HCT116 (cell line): ENCODE measurements around the gene CFAP58. TPM values are rescaled to one million over a fixed set of nuclear protein-coding genes. Genes with fewer than 3 reads are reported as not detected.

Experiments
- ATAC-seq: fragments of 200-7000 bp; cut with Tn5 transposase; 2 replicates; pipeline ENCODE4 v1.9.1; 2020; ENCODE audit warnings: mild to moderate bottlenecking, moderate library complexity
- BruUV-seq: library from RNA; stranded (reverse); fragments of 400-500 nt; replicated peaks from 2 replicates; lab custom pipeline; 2021; lab: Mats Ljungman, UMichigan
- CTCF ChIA-PET: fragments of 300-600 bp; sonication (Branson Sonifier 250); formaldehyde crosslinking; loops from one replicate; lab custom pipeline; 2021; ENCODE audit warnings: antibody characterized with exemption; lab: Charles Lee
- POLR2A ChIA-PET: fragments of 300-600, 350-600 bp; sonication (Branson Sonifier 250); formaldehyde crosslinking; loops from one replicate; lab custom pipeline; 2021; ENCODE audit warnings: antibody characterized with exemption; lab: Charles Lee
- RAD21 ChIA-PET, 2 experiments: fragments of 300-600 bp; sonication (Branson Sonifier 250); formaldehyde crosslinking; loops; one replicate each; lab custom pipeline; 2023; ENCODE audit warnings: low total read pairs in 2 of 2; ENCODE audit not compliant: uncharacterized antibody in 2 of 2, unreplicated experiment in 2 of 2, low non-redundant PET in 1 of 2; lab: Charles Lee
- DNase-seq: peaks from one replicate; pipeline ENCODE4 v3.0.0-alpha.2; 2010; ENCODE audit warnings: low read depth, low spot score
- H2AFZ ChIP-seq: fragments of 200-600 bp; shearing (Covaris generic), sonication (generic); 2 replicates; pipeline ENCODE4 v1.6.1; 2017; ENCODE audit warnings: low read depth, mixed run types, mixed read lengths, antibody characterized with exemption, low read length; ENCODE audit not compliant: poor library complexity, severe bottlenecking
- H3K27ac ChIP-seq: 2 replicates; pipeline ENCODE4 v1.5.1; 2012; ENCODE audit warnings: low read depth, low read length
- H3K27me3 ChIP-seq: fragments of 200-600 bp; sonication (generic); 2 replicates; pipeline ENCODE4 v1.6.1; 2016; ENCODE audit warnings: mixed run types, low read length, mixed read lengths; ENCODE audit not compliant: insufficient read depth
- H3K36me3 ChIP-seq, 2 experiments: fragments of 200-500 bp in 1 of 2; fragments of 200-600 bp in 1 of 2; sonication (Bioruptor generic) in 1 of 2; sonication (generic) in 1 of 2; 2 replicates each; pipeline versions ENCODE4 v1.5.1 to v1.6.1; 2014 to 2016; ENCODE audit warnings: low read length in 2 of 2, inconsistent platforms in 1 of 2, mixed read lengths in 1 of 2, mixed run types in 1 of 2; ENCODE audit not compliant: insufficient read depth in 2 of 2, control insufficient read depth in 1 of 2
- H3K4me1 ChIP-seq, 2 experiments: fragments of 200-600 bp in 1 of 2; sonication (generic) in 1 of 2; 2 replicates each; pipeline versions ENCODE4 v1.5.1 to v1.6.1; 2012 to 2017; ENCODE audit warnings: low read length in 2 of 2, inconsistent platforms in 1 of 2, mild to moderate bottlenecking in 1 of 2, mixed read lengths in 1 of 2, mixed run types in 1 of 2, moderate library complexity in 1 of 2; ENCODE audit not compliant: insufficient read depth in 2 of 2, control insufficient read depth in 1 of 2
- H3K4me2 ChIP-seq: fragments of 200-600 bp; sonication (generic); 2 replicates; pipeline ENCODE4 v1.6.1; 2017; ENCODE audit warnings: mixed run types, low read length, mixed read lengths
- H3K4me3 ChIP-seq, 2 experiments: fragments of 200-600 bp in 1 of 2; sonication (generic) in 1 of 2; replicated peaks in 1 of 2; 2 replicates each; pipeline ENCODE4 v1.5.1; 2011 to 2016; ENCODE audit warnings: low read length in 2 of 2, control low read depth in 1 of 2, low read depth in 1 of 2, mild to moderate bottlenecking in 1 of 2, mixed read lengths in 1 of 2, mixed run types in 1 of 2
- H3K79me2 ChIP-seq: fragments of 200-600 bp; sonication (generic); 2 replicates; pipeline ENCODE4 v1.6.1; 2017; ENCODE audit warnings: mild to moderate bottlenecking, mixed run types, low read length, moderate library complexity, mixed read lengths; ENCODE audit not compliant: insufficient read depth
- H3K9ac ChIP-seq: fragments of 200-600 bp; sonication (generic); 2 replicates; pipeline ENCODE4 v1.6.1; 2016; ENCODE audit warnings: low read length, mixed read lengths
- H3K9me2 ChIP-seq: fragments of 200-600 bp; sonication (generic), shearing (Covaris generic); 2 replicates; pipeline ENCODE4 v1.6.1; 2017; ENCODE audit warnings: mixed run types, mild to moderate bottlenecking, moderate library complexity; ENCODE audit not compliant: insufficient read depth
- H3K9me3 ChIP-seq, 2 experiments: fragments of 200-500 bp in 1 of 2; fragments of 200-600 bp in 1 of 2; sonication (Bioruptor generic) in 1 of 2; sonication (generic) in 1 of 2; 2 replicates each; pipeline ENCODE4 v1.6.1; 2014 to 2017; ENCODE audit warnings: low read length in 2 of 2, mixed read lengths in 2 of 2, inconsistent platforms in 1 of 2, low read depth in 1 of 2, mild to moderate bottlenecking in 1 of 2, mixed run types in 1 of 2, moderate library complexity in 1 of 2; ENCODE audit not compliant: control insufficient read depth in 1 of 2, insufficient read depth in 1 of 2
- H4K20me1 ChIP-seq: fragments of 200-600 bp; sonication (generic), shearing (Covaris generic); 2 replicates; pipeline ENCODE4 v1.6.1; 2017; ENCODE audit warnings: mixed run types, mild to moderate bottlenecking, moderate library complexity; ENCODE audit not compliant: insufficient read depth
- ATF3 ChIP-seq: IDR thresholded peaks from 2 replicates; pipeline ENCODE4 v1.6.1; 2012
- CEBPB ChIP-seq: IDR thresholded peaks from 2 replicates; pipeline ENCODE4 v1.6.1; 2012; ENCODE audit warnings: low read depth
- CTCF ChIP-seq, 3 experiments: fragments of 200-600 bp in 1 of 3; sonication (generic) in 1 of 3; IDR thresholded peaks in 2 of 3; conservative IDR thresholded peaks in 1 of 3; 2 replicates each; pipeline ENCODE4 v1.5.1; 2012 to 2017; ENCODE audit warnings: low read depth in 2 of 3, low read length in 2 of 3, antibody characterized with exemption in 1 of 3, borderline replicate concordance in 1 of 3, control low read depth in 1 of 3, mild to moderate bottlenecking in 1 of 3, mixed read lengths in 1 of 3, mixed run types in 1 of 3, moderate library complexity in 1 of 3; ENCODE audit not compliant: insufficient read depth in 1 of 3
- EGR1 ChIP-seq: IDR thresholded peaks from 2 replicates; pipeline ENCODE4 v1.6.1; 2012; ENCODE audit warnings: low read depth
- ELF1 ChIP-seq: IDR thresholded peaks from 2 replicates; pipeline ENCODE4 v1.6.1; 2012; ENCODE audit warnings: low read depth, borderline replicate concordance
- FOSL1 ChIP-seq: IDR thresholded peaks from 2 replicates; pipeline ENCODE4 v1.6.1; 2012; ENCODE audit warnings: low read depth
- JUND ChIP-seq: IDR thresholded peaks from 2 replicates; pipeline ENCODE4 v1.6.1; 2012
- POLR2A ChIP-seq: IDR thresholded peaks from 2 replicates; pipeline ENCODE4 v1.7.0; 2011; ENCODE audit warnings: borderline replicate concordance; ENCODE audit not compliant: insufficient read depth, insufficient read length; ENCODE audit errors: extremely low read depth
- POLR2AphosphoS5 ChIP-seq: IDR thresholded peaks from 2 replicates; pipeline ENCODE4 v1.6.1; 2011; ENCODE audit warnings: mild to moderate bottlenecking, low read depth, low read length, moderate library complexity
- RAD21 ChIP-seq: IDR thresholded peaks from 2 replicates; pipeline ENCODE4 v1.6.1; 2012; ENCODE audit warnings: low read depth, mild to moderate bottlenecking
- REST ChIP-seq: IDR thresholded peaks from 2 replicates; pipeline ENCODE4 v1.6.1; 2012; ENCODE audit warnings: low read depth
- SIN3A ChIP-seq: IDR thresholded peaks from 2 replicates; pipeline ENCODE4 v1.6.1; 2012; ENCODE audit warnings: low read depth
- SP1 ChIP-seq: IDR thresholded peaks from 2 replicates; pipeline ENCODE4 v1.6.1; 2012; ENCODE audit warnings: low read depth
- TCF7L2 ChIP-seq: IDR thresholded peaks from 2 replicates; pipeline ENCODE4 v1.7.0; 2011; ENCODE audit warnings: borderline replicate concordance, inconsistent platforms; ENCODE audit not compliant: insufficient read depth, insufficient read length; ENCODE audit errors: extremely low read depth
- YY1 ChIP-seq: IDR thresholded peaks from 2 replicates; pipeline ENCODE4 v1.6.1; 2011; ENCODE audit warnings: low read length, low read depth, moderate library complexity, mild to moderate bottlenecking; ENCODE audit not compliant: insufficient replicate concordance; ENCODE audit errors: extremely low read depth
- ZFX ChIP-seq: fragments of 450-650 bp; IDR thresholded peaks from 2 replicates; pipeline ENCODE4 v1.6.1; 2017
- intact Hi-C: fragments of 100-400 bp; cut with micrococcal nuclease; formaldehyde crosslinking; loops from 2 replicates; pipeline ENCODE4 v1.10.0; 2022
- total RNA-seq: library from RNA; stranded (reverse); gene quantifications from one replicate; pipeline ENCODE4 v1.2.1, GENCODE V29; 2021; ENCODE audit not compliant: unreplicated experiment
- TF ChIP-seq, protein P1 (sequence below): IDR thresholded peaks from 2 replicates; pipeline ENCODE4 v1.6.1; 2011; ENCODE audit warnings: mild to moderate bottlenecking, low read length, moderate library complexity; ENCODE audit not compliant: insufficient replicate concordance; ENCODE audit errors: extremely low read depth
- TF ChIP-seq, protein P2 (sequence below): IDR thresholded peaks from 2 replicates; pipeline ENCODE4 v1.6.1; 2012

CFAP58 gene
- total RNA-seq, 1 experiment from 2014 or later: 0.91 TPM

DNA sequence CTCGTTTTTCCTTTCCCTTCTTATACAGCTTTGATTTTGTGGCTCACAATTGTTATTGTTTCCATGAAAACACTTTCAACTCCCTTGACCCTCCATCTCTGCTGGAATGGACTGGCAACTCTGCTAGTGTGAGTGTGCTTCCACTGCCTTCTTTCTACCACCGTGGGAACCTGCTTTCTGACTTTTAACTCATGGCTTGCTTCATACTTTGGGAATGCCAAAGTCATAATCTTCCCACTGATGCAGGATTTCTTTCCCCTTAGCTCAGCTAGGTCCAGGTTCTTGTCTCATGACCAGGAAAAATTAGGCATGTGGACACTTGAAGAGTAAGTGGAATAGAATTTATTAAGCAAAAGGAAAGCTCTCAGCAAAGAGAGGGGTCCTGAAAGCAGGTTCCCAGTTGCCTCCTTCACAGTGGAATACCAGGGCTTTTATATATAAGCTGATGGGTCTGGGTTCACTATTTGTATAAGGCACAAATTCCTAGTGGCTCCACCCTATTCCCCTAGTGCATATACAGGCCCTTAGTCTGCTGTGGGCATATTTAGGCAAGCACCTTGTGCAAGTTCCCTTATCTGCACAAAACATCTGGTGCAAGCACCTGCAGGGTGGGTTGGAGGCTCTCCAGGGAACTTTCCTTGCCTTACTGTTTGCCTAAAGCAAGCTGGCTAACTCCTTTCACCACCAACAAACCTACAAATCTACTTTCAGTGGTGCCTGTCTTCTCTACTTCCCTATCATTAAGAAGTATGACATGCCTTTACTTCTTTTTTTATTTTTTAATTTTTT lies 119.5 kb downstream of the CFAP58 start:
- H3K9me2 ChIP-seq: no peaks in the 10 kb centered on the region
- H3K4me2 ChIP-seq: no peak overlapping the region
- H3K27ac ChIP-seq: no peak overlapping the region
- H4K20me1 ChIP-seq: no peaks in the 10 kb centered on the region
- ATAC-seq (no peak), DNase-seq (no peak)
- H3K36me3 ChIP-seq: no peaks in the 10 kb centered on the region
- no TSS peak for BruUV-seq
- no peak overlapping the region for H3K9ac ChIP-seq
- no peak overlapping the region for H3K4me3 ChIP-seq
- H3K79me2 ChIP-seq: no peaks in the 10 kb centered on the region
- H3K9me3 ChIP-seq: no peaks in the 10 kb centered on the region
- ChIA-PET CTCF (interaction anchor here (0.5 kb wide), 1 partner anchor 303 kb away, joined by 5 read pairs; no protein-coding TSS in a partner anchor), POLR2A (no interaction called here), RAD21 (no interaction called here)
- H3K4me1 ChIP-seq: no peaks in the 10 kb centered on the region
- no peak overlapping the region for H2AFZ ChIP-seq
- TF ChIP-seq ELF1 (no peak), ATF3 (no peak), POLR2A (no peak), JUND (no peak), REST (no peak), ZFX (no peak), TCF7L2 (no peak), SP1 (no peak), CEBPB (no peak), FOSL1 (no peak), CTCF (IDR thresholded peaks at IDR 0.05 in 2 of 3, conservative IDR thresholded peaks at IDR 0.05 in 1 of 3; ENCODE audit: borderline replicate concordance in 1 of 3, insufficient read depth in 1 of 3, low read depth in 2 of 3, low read length in 2 of 3) (no peak), POLR2AphosphoS5 (no peak), EGR1 (no peak), SIN3A (no peak), RAD21 (no peak), YY1 (no peak)
- TF ChIP-seq, protein P1, sequence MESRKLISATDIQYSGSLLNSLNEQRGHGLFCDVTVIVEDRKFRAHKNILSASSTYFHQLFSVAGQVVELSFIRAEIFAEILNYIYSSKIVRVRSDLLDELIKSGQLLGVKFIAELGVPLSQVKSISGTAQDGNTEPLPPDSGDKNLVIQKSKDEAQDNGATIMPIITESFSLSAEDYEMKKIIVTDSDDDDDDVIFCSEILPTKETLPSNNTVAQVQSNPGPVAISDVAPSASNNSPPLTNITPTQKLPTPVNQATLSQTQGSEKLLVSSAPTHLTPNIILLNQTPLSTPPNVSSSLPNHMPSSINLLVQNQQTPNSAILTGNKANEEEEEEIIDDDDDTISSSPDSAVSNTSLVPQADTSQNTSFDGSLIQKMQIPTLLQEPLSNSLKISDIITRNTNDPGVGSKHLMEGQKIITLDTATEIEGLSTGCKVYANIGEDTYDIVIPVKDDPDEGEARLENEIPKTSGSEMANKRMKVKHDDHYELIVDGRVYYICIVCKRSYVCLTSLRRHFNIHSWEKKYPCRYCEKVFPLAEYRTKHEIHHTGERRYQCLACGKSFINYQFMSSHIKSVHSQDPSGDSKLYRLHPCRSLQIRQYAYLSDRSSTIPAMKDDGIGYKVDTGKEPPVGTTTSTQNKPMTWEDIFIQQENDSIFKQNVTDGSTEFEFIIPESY: no peak
- TF ChIP-seq, protein P2, sequence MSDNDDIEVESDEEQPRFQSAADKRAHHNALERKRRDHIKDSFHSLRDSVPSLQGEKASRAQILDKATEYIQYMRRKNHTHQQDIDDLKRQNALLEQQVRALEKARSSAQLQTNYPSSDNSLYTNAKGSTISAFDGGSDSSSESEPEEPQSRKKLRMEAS: no peak
- intact Hi-C loops: no loop called here
- peaks cover 52% of the 10 kb centered on the region for H3K27me3 ChIP-seq
